Prostate gland (tissue), 2 donors: ENCODE measurements around the gene CSAG3.

Source experiments
- POLR2AphosphoS5 ChIP-seq: sonication (generic); formaldehyde crosslinking; IDR thresholded peaks from one replicate; pipeline ENCODE4 v1.6.1; 2017; ENCODE audit warnings: antibody characterized with exemption
- TF ChIP-seq, protein P1 (sequence below), 4 experiments: fragments of 200-600 bp in 2 of 4; fragments of 450-650 bp in 2 of 4; sonication (generic) in 2 of 4; IDR thresholded peaks; 1 replicate in 3 of 4; 2 replicates in 1 of 4; pipeline ENCODE4 v1.5.1; 2016 to 2019; ENCODE audit warnings: antibody characterized with exemption in 4 of 4, mild to moderate bottlenecking in 2 of 4, moderate library complexity in 2 of 4

DNA sequence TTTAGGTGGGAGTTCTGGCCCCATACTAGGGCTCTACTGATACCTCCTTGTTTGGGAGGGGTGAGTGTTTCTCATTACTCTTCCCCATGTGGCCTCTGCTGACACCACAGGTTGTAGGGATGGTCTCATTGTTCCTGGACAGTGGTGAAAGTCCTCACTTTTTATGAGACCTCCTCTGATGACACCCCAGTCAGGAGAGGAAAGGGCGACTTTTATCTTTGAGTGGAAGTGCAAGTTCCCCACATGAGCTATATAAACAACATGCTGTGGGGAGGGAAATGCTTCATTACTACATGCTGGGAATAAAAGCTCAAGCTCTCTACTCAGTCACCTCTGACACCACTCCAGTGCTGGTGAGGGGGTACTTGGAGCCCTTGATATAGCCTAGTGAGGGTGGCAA, 39.9 kb downstream of the CSAG3 start:
- TF ChIP-seq, protein P1, sequence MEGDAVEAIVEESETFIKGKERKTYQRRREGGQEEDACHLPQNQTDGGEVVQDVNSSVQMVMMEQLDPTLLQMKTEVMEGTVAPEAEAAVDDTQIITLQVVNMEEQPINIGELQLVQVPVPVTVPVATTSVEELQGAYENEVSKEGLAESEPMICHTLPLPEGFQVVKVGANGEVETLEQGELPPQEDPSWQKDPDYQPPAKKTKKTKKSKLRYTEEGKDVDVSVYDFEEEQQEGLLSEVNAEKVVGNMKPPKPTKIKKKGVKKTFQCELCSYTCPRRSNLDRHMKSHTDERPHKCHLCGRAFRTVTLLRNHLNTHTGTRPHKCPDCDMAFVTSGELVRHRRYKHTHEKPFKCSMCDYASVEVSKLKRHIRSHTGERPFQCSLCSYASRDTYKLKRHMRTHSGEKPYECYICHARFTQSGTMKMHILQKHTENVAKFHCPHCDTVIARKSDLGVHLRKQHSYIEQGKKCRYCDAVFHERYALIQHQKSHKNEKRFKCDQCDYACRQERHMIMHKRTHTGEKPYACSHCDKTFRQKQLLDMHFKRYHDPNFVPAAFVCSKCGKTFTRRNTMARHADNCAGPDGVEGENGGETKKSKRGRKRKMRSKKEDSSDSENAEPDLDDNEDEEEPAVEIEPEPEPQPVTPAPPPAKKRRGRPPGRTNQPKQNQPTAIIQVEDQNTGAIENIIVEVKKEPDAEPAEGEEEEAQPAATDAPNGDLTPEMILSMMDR (IDR thresholded peaks at IDR 0.05) = no peak
- no peak for TF ChIP-seq POLR2AphosphoS5
